Keratinocyte (primary cell): Measurements from ENCODE around the gene TNIK. TPM values are rescaled to one million over a fixed set of nuclear protein-coding genes. Genes with fewer than 3 reads are reported as not detected.

Source experiments
- DNase-seq: peaks from one replicate; pipeline ENCODE4 v3.0.0-alpha.2; 2011; ENCODE audit warnings: low read depth, missing footprints, low spot score
- FAIRE-seq: peaks from 2 replicates; lab custom pipeline; 2011; peaks lifted over from hg19 to GRCh38; lab: Jason Lieb, UNC
- H2AFZ ChIP-seq: 2 replicates; pipeline ENCODE4 v1.6.0; 2012; ENCODE audit warnings: low read length, control low read depth, inconsistent platforms; ENCODE audit not compliant: control insufficient read depth
- H3K27ac ChIP-seq: 2 replicates; pipeline ENCODE4 v1.5.1; 2011; ENCODE audit warnings: low read length; ENCODE audit not compliant: control insufficient read depth, insufficient read depth
- H3K27me3 ChIP-seq: 3 replicates; pipeline ENCODE4 v1.6.0; 2011; ENCODE audit warnings: low read length; ENCODE audit not compliant: control insufficient read depth, insufficient read depth; ENCODE audit errors: extremely low read depth
- H3K36me3 ChIP-seq, 2 experiments: 2 replicates in 1 of 2; 3 replicates in 1 of 2; pipeline ENCODE4 v1.5.1; 2011; ENCODE audit warnings: low read length in 2 of 2, mild to moderate bottlenecking in 1 of 2; ENCODE audit not compliant: control insufficient read depth in 2 of 2, insufficient read depth in 2 of 2; ENCODE audit errors: extremely low read depth in 1 of 2
- H3K4me1 ChIP-seq: 3 replicates; pipeline ENCODE4 v1.5.1; 2011; ENCODE audit warnings: low read length; ENCODE audit not compliant: control insufficient read depth, insufficient read depth; ENCODE audit errors: extremely low read depth
- H3K4me2 ChIP-seq: 3 replicates; pipeline ENCODE4 v1.6.0; 2011; ENCODE audit warnings: low read depth, low read length; ENCODE audit not compliant: control insufficient read depth, insufficient read depth; ENCODE audit errors: extremely low read depth
- H3K4me3 ChIP-seq, 3 experiments: fragments of 200-600 bp in 1 of 3; sonication (generic) in 1 of 3; 2 replicates in 2 of 3; 3 replicates in 1 of 3; pipeline ENCODE4 v1.5.1; 2011 to 2016; ENCODE audit warnings: low read length in 3 of 3, mild to moderate bottlenecking in 3 of 3, control low read depth in 2 of 3, inconsistent platforms in 1 of 3, low read depth in 1 of 3, mixed read lengths in 1 of 3, mixed run types in 1 of 3, moderate library complexity in 1 of 3; ENCODE audit not compliant: control insufficient read depth in 2 of 3, insufficient read depth in 2 of 3; ENCODE audit errors: extremely low read depth in 1 of 3
- H3K79me2 ChIP-seq: 2 replicates; pipeline ENCODE4 v1.6.0; 2012; ENCODE audit warnings: low read length; ENCODE audit not compliant: control insufficient read depth, insufficient read depth
- H3K9ac ChIP-seq: 3 replicates; pipeline ENCODE4 v1.6.0; 2011; ENCODE audit warnings: low read length; ENCODE audit not compliant: control insufficient read depth, insufficient read depth; ENCODE audit errors: extremely low read depth
- H3K9me1 ChIP-seq: 3 replicates; pipeline ENCODE4 v1.6.0; 2011; ENCODE audit warnings: low read length; ENCODE audit not compliant: control insufficient read depth, insufficient read depth; ENCODE audit errors: extremely low read depth
- H3K9me3 ChIP-seq: 2 replicates; pipeline ENCODE4 v1.5.1; 2012; ENCODE audit warnings: low read depth, low read length; ENCODE audit not compliant: control insufficient read depth
- H4K20me1 ChIP-seq: 3 replicates; pipeline ENCODE4 v1.6.0; 2011; ENCODE audit warnings: low read length; ENCODE audit not compliant: control insufficient read depth, insufficient read depth; ENCODE audit errors: extremely low read depth
- EZH2 ChIP-seq: IDR thresholded peaks from one replicate; pipeline ENCODE4 v1.6.1; 2012; ENCODE audit warnings: inconsistent platforms, mild to moderate bottlenecking, low read length, moderate library complexity
- dilution Hi-C: fragments of 300-500 bp; cut with MboI; formaldehyde crosslinking; loops from one replicate; pipeline ENCODE4 v1.7.0; 2020; ENCODE audit warnings: low sequenced_read_pairs; ENCODE audit not compliant: extremely low pct_ligation_motif_present
- polyA plus RNA-seq, 5 experiments: library from polyadenylated mRNA; depleted of rRNA in 3 of 5; stranded (reverse) in 3 of 5; stranded (forward) in 1 of 5; unstranded in 1 of 5; fragments of >200 nt; gene quantifications; 1 replicate in 1 of 5; 2 replicates in 3 of 5; 3 replicates in 1 of 5; pipeline versions ENCODE4 v1.2.1 to v1.2.3, GENCODE V29; 2011 to 2012; ENCODE audit warnings: missing spikeins in 2 of 5, low read depth in 1 of 5, low replicate concordance in 1 of 5
- TF ChIP-seq, protein P1 (sequence below), 3 experiments: IDR thresholded peaks in 1 of 3; conservative IDR thresholded peaks in 1 of 3; optimal IDR thresholded peaks in 1 of 3; 2 replicates in 2 of 3; 3 replicates in 1 of 3; pipeline versions ENCODE3 to v1.5.1; 2011; ENCODE audit warnings: low read length in 3 of 3, mild to moderate bottlenecking in 3 of 3, moderate library complexity in 2 of 3, control low read depth in 1 of 3, inconsistent platforms in 1 of 3; ENCODE audit not compliant: insufficient read depth in 2 of 3; ENCODE audit errors: extremely low read depth in 1 of 3

TNIK gene
- polyA plus RNA-seq, 1 donor (not counting 4 experiments of a cell fraction or from before 2014, with no cell fraction given), result 4.4 TPM

DNA sequence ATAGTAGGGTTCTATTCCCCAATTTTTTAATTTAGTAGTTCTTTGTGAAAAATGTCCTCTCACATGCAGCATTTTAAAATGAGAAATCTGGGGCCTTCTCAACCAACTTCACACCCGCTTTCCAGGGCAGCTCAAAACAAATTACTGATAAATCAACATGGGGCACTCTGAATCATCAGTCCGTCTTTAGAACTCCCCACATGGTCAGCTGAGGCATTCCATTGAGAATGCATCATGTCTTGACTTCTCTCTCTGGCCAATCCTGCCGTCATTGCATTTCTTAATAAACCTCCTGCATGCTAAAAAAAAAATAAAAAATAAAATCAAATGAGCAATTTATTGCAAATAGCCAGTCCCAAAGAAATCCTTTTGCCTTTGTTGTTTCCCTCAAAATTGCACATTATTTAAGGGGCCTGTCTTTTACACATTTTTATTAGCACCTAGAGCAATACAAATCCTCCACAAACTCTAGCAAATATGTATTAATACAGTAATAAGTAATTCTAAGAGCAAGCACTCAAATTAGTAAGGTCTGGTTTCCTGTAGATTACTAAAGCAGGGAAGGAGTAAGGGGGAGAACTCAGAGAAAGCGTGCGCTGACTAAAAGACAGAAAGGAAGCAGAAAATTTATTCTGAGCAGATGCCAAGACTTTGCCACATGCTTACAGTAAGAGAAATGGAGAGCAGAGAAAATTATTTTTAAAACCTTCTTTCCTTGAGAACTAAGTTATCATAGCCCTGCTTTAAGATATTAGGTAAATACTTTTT is 175.7 kb downstream of the TNIK start:
- Histone ChIP-seq H4K20me1 (no peaks in the 10 kb centered on the region), H3K4me3 (no peak overlapping the region), H3K79me2 (no peaks in the 10 kb centered on the region), H3K4me2 (no peak overlapping the region), H3K9me3 (no peaks in the 10 kb centered on the region), H3K9me1 (no peaks in the 10 kb centered on the region), H2AFZ (no peak overlapping the region), H3K36me3 (no peaks in the 10 kb centered on the region), H3K27ac (no peak overlapping the region), H3K27me3 (no peaks in the 10 kb centered on the region), H3K9ac (no peak overlapping the region), H3K4me1 (peaks cover 4% of the 10 kb centered on the region)
- FAIRE-seq (no peak), DNase-seq (no peak)
- TF ChIP-seq, protein P1, sequence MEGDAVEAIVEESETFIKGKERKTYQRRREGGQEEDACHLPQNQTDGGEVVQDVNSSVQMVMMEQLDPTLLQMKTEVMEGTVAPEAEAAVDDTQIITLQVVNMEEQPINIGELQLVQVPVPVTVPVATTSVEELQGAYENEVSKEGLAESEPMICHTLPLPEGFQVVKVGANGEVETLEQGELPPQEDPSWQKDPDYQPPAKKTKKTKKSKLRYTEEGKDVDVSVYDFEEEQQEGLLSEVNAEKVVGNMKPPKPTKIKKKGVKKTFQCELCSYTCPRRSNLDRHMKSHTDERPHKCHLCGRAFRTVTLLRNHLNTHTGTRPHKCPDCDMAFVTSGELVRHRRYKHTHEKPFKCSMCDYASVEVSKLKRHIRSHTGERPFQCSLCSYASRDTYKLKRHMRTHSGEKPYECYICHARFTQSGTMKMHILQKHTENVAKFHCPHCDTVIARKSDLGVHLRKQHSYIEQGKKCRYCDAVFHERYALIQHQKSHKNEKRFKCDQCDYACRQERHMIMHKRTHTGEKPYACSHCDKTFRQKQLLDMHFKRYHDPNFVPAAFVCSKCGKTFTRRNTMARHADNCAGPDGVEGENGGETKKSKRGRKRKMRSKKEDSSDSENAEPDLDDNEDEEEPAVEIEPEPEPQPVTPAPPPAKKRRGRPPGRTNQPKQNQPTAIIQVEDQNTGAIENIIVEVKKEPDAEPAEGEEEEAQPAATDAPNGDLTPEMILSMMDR (optimal IDR thresholded peaks at IDR 0.05 in 1 of 3, IDR thresholded peaks at IDR 0.05 in 1 of 3, conservative IDR thresholded peaks at IDR 0.05 in 1 of 3; ENCODE audit: extremely low read depth in 1 of 3, insufficient read depth in 2 of 3, low read length in 3 of 3), result no peak
- no peak for TF ChIP-seq EZH2
- dilution Hi-C loops, result no loop called here

DNA sequence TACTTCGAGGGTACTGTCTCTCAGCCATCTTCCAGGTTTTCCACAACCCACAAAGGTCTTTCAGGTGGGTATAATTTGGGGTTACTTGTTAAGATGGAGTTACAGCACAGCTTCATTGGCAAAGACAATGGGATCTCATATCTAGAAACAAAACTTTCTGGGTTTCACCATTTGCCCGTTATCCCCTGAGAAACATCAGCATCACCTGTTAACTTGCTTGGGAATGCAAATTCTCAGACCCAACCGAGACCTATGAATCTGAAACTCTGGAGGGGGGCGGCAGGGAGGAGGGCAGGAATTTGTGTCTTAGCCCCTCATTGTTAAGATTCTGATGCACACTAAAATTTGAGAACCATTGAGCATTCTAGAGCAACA is 176.4 kb downstream of the TNIK start:
- Histone ChIP-seq H3K9ac (no peak overlapping the region), H3K4me3 (no peak overlapping the region), H3K79me2 (no peaks in the 10 kb centered on the region), H3K36me3 (no peaks in the 10 kb centered on the region), H3K27me3 (no peaks in the 10 kb centered on the region), H3K4me2 (no peak overlapping the region), H3K9me3 (no peaks in the 10 kb centered on the region), H3K27ac (no peak overlapping the region), H3K9me1 (no peaks in the 10 kb centered on the region), H3K4me1 (peaks cover 4% of the 10 kb centered on the region), H4K20me1 (no peaks in the 10 kb centered on the region), H2AFZ (no peak overlapping the region)
- no peak for FAIRE-seq
- no peak for TF ChIP-seq EZH2
- TF ChIP-seq, protein P1 (optimal IDR thresholded peaks at IDR 0.05 in 1 of 3, IDR thresholded peaks at IDR 0.05 in 1 of 3, conservative IDR thresholded peaks at IDR 0.05 in 1 of 3; ENCODE audit: extremely low read depth in 1 of 3, insufficient read depth in 2 of 3, low read length in 3 of 3), result no peak
- DNase-seq, result no peak
- dilution Hi-C loops, result no loop called here
